A673 (cell line): ENCODE measurements around the gene APC2. TPM values are rescaled to one million over a fixed set of nuclear protein-coding genes. Genes with fewer than 3 reads are reported as not detected.

ENCODE experiments used
- BruUV-seq: library from RNA; stranded (reverse); fragments of 400-500 nt; replicated peaks from 2 replicates; lab custom pipeline; 2021; lab: Mats Ljungman, UMichigan
- CTCF ChIA-PET: fragments of 300-600 bp; sonication (Branson Sonifier 250); formaldehyde crosslinking; loops from one replicate; lab custom pipeline; 2022; ENCODE audit warnings: antibody characterized with exemption; lab: Charles Lee
- POLR2A ChIA-PET: fragments of 300-600 bp; sonication (Branson Sonifier 250); formaldehyde crosslinking; loops from one replicate; lab custom pipeline; 2022; ENCODE audit warnings: antibody characterized with exemption; ENCODE audit not compliant: low non-redundant PET; lab: Charles Lee
- DNase-seq: peaks from one replicate; pipeline ENCODE4 v3.0.0-alpha.2; 2015; ENCODE audit warnings: low spot score
- H3K27ac ChIP-seq: fragments of 200-600 bp; sonication (generic); 2 replicates; pipeline ENCODE4 v1.5.1; 2016; ENCODE audit warnings: mixed run types, low read depth, mild to moderate bottlenecking, mixed read lengths, antibody characterized with exemption, low read length; ENCODE audit not compliant: poor library complexity, severe bottlenecking
- H3K27me3 ChIP-seq: fragments of 200-600 bp; sonication (generic); replicated peaks from 2 replicates; pipeline ENCODE4 v1.6.1; 2017; ENCODE audit warnings: mixed run types, low read depth, mild to moderate bottlenecking, mixed read lengths, antibody characterized with exemption, low read length; ENCODE audit not compliant: insufficient read depth, poor library complexity
- H3K36me3 ChIP-seq: fragments of 200-600 bp; sonication (generic); 2 replicates; pipeline ENCODE4 v1.6.1; 2016; ENCODE audit warnings: mixed run types, mild to moderate bottlenecking, mixed read lengths, antibody characterized with exemption, low read length; ENCODE audit not compliant: insufficient read depth, poor library complexity, severe bottlenecking
- H3K4me1 ChIP-seq: fragments of 200-600 bp; sonication (generic); 2 replicates; pipeline ENCODE4 v1.6.1; 2017; ENCODE audit warnings: mixed run types, mild to moderate bottlenecking, mixed read lengths, antibody characterized with exemption, low read length; ENCODE audit not compliant: insufficient read depth, poor library complexity, severe bottlenecking
- H3K4me3 ChIP-seq: fragments of 200-600 bp; sonication (generic); 2 replicates; pipeline ENCODE4 v1.5.1; 2016; ENCODE audit warnings: low read depth, mixed run types, mild to moderate bottlenecking, mixed read lengths, low read length; ENCODE audit not compliant: poor library complexity, severe bottlenecking
- H3K9me3 ChIP-seq: fragments of 200-600 bp; sonication (generic); 2 replicates; pipeline ENCODE4 v1.6.1; 2016; ENCODE audit warnings: mixed run types, low read depth, mild to moderate bottlenecking, mixed read lengths, antibody characterized with exemption, low read length; ENCODE audit not compliant: poor library complexity, severe bottlenecking
- CTCF ChIP-seq: fragments of 300-800, 200-600 bp; sonication (generic); conservative IDR thresholded peaks from 2 replicates; pipeline ENCODE4 v1.5.1; 2017; ENCODE audit warnings: low read depth, mild to moderate bottlenecking, antibody characterized with exemption, low read length, moderate library complexity, mixed read lengths
- EZH2 ChIP-seq: fragments of 200-600 bp; sonication (generic); IDR thresholded peaks from 2 replicates; pipeline ENCODE4 v1.6.1; 2017; ENCODE audit warnings: borderline replicate concordance, low read depth, mild to moderate bottlenecking, mixed read lengths, antibody characterized with exemption, low read length; ENCODE audit not compliant: poor library complexity, severe bottlenecking
- intact Hi-C: fragments of 100-400 bp; cut with micrococcal nuclease; formaldehyde crosslinking; loops from one replicate; pipeline ENCODE4 v1.10.0; 2022; ENCODE audit not compliant: unreplicated experiment
- total RNA-seq: library from RNA; stranded (reverse); gene quantifications from 2 replicates; pipeline ENCODE4 v1.2.3, GENCODE V29; 2021

APC2 gene
- total RNA-seq, 1 experiment from 2014 or later: 1.3 TPM

- Histone ChIP-seq H3K4me1 (no peaks in the 10 kb centered on the region), H3K9me3 (no peaks in the 10 kb centered on the region), H3K27me3 (no peaks in the 10 kb centered on the region), H3K27ac (no peak overlapping the region), H3K36me3 (peaks cover 90% of the 10 kb centered on the region), H3K4me3 (no peak overlapping the region)
- no TSS peak for BruUV-seq
- no peak for TF ChIP-seq EZH2
- no peak for TF ChIP-seq CTCF
- intact Hi-C loops: no loop called here
- DNase-seq: no peak
- ChIA-PET POLR2A (no interaction called here), CTCF (no interaction called here)
Observed at GRCh38 chr19:1429750-1430149, 20.2 kb upstream of the APC2 start.

- ChIA-PET POLR2A (no interaction called here), CTCF (no interaction called here)
- no peaks in the 10 kb centered on the region for H3K9me3 ChIP-seq
- TF ChIP-seq EZH2 (no peak), CTCF (no peak)
- H3K4me1 ChIP-seq: no peaks in the 10 kb centered on the region
- BruUV-seq: no TSS peak
- no peak overlapping the region for H3K27ac ChIP-seq
- H3K27me3 ChIP-seq: no peaks in the 10 kb centered on the region
- H3K36me3 ChIP-seq: peaks cover 88% of the 10 kb centered on the region
- intact Hi-C loops: no loop called here
- no peak for DNase-seq
- H3K4me3 ChIP-seq: no peak overlapping the region
Observed at GRCh38 chr19:1430246-1430645, 19.7 kb upstream of the APC2 start.

GRCh38 chr19:1431759-1432506 lies 18.0 kb upstream of the APC2 start:
- no peak for DNase-seq
- Histone ChIP-seq H3K27me3 (no peaks in the 10 kb centered on the region), H3K36me3 (peaks cover 75% of the 10 kb centered on the region), H3K4me1 (no peaks in the 10 kb centered on the region), H3K27ac (no peak overlapping the region), H3K4me3 (no peak overlapping the region), H3K9me3 (no peaks in the 10 kb centered on the region)
- ChIA-PET CTCF (no interaction called here), POLR2A (no interaction called here)
- intact Hi-C loops: no loop called here
- TF ChIP-seq EZH2: no peak
- no peak for TF ChIP-seq CTCF
- BruUV-seq: no TSS peak
